HG03108 (cell line): ENCODE results near the gene MRPL50.
"Not testable (repeated sequence)": the region's sequence is repeated elsewhere in the genome, so short reads cannot be mapped to it uniquely, and the experiment has no call there.

ENCODE experiments used
- ATAC-seq: cut with Tn5 transposase; IDR thresholded peaks from one replicate; pipeline ENCODE4 v1.9.1; 2021; ENCODE audit warnings: moderate library complexity; ENCODE audit not compliant: unreplicated experiment

The MRPL50 gene

DNA sequence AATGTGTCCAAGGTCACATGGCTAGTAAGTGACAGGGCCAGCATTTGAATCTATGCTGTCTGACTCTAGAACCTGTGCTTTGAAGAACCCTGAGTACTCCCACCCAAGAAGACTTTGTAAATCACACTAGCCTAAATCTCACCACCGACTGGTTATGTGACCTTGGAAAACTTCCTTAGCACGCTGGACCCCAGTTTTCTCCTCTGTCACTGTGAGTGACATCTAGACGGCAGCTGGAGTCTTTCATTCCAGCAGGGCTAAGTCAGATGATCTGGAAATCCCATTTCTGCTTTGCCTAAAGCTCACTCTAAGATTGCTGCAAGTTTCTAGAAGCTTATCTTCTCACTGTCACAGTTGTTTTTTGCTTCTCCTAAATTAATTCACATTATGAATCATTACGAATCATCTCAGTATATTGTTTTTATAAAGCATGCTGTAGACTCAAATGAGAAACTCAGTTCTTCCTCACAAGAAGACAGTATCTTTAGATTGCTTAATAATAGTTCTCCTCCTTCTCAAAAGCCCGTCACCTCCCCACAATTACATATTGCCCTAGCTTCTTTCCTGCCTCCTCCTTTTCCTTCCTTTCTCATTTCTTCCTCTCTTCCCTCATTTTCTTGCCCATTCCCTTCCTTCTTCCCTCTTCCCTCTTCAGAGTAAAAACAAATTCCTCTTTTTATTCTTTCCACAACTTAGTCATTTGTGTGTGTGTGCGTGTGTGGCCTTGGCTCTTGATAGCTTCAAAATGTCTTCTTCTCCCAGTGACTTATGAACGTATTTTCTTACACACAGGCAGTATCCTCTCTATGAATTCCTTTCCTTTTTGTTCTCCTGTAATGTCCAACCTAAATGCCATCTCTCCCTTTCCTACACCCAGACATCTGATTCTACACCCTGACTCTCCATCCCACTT lies 20.4 kb upstream of the MRPL50 start:
- no peak for ATAC-seq

GRCh38 chr9:101417977-101418376 lies 19.6 kb upstream of the MRPL50 start:
- no peak for ATAC-seq

DNA sequence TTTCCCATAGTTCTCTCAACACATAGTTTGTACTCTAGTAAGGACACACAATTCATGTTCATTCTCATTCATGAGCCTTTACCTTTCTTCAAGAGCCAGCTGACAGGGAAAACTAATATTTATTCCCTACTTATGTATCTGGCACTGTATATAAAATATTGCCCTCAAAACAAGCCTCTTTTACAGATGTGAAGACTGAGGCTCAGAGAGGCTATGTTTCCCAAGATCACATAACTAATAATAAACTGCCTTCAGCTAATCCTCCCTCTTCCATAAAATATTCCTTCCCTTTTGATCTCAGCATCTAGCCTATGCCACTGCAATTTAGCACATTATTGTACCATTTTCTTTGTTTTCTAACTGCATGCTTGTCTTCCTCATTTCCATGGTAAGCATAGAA lies 19.0 kb upstream of the MRPL50 start:
- ATAC-seq = no peak

- ATAC-seq = no peak
These were observed 17.2 kb upstream of the MRPL50 start for GRCh38 chr9:101415578-101415977.

DNA sequence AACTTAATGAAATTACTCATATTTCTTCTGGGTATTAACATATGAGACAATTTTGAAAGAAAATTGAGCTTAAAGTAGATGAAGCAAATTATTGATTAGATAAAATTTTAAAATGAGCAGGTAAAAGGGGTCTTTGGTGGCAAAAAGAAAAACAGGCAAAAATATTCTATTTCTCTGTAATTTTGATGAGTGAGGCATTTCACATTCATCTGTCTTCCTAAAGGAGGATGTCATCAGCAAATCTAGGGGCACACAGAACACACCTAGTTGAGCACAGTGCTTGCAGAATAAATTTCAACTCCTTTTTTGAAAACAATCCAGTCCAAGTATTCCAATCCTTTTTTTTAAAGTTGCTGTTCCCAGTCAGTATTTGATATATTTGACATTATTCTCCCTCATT lies 16.4 kb upstream of the MRPL50 start:
- no peak for ATAC-seq

DNA sequence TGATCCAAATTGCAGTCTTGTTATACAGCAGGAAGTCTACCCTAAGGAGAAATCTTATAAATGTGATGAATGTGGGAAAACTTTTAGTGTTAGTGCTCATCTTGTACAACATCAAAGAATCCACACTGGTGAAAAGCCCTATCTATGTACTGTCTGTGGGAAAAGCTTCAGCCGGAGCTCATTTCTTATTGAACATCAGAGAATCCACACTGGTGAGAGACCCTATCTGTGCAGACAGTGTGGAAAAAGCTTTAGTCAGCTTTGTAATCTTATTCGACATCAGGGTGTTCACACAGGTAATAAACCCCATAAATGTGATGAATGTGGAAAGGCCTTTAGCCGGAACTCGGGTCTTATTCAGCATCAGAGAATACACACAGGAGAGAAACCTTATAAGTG lies 10.7 kb upstream of the MRPL50 start:
- no peak for ATAC-seq

- no peak for ATAC-seq
These were observed 10.1 kb upstream of the MRPL50 start for GRCh38 chr9:101408374-101409078.

DNA sequence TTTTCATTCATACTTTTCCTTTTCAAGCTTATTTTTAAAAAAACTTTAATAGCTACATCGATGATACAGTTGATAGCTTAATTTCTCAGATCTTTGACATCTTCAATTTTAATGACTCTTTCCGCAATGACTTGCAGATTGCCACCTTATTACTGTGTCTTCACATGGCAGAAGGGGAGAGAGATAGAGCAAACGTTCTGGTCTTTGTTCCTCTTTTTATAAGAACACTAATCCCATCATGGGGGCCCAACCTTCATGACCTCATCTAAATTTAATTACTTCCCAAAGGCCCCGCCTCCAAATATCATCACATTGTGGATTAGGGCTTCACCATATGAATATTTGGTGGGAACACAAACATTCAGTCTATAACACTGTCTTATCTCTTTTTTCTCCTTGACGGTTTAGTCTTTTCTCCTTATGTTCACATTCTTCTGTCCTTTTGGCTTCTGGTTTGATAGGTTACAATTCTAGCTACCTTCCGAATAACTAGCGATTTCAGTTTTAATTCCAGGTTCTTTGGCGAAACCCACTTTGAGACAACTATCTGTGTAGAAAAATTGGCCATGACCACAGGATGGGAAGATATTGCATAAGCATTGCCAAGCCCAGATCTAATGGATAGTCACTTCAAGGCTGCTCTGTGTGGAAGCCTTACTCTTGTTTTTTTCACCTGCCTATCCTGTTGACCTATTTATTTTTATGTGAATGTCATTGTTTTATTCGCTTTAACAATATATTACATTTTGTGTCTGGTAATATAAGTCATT lies 5.3 kb upstream of the MRPL50 start:
- no peak for ATAC-seq

GRCh38 chr9:101400120-101400519 lies 1.7 kb upstream of the MRPL50 start:
- no peak for ATAC-seq

DNA sequence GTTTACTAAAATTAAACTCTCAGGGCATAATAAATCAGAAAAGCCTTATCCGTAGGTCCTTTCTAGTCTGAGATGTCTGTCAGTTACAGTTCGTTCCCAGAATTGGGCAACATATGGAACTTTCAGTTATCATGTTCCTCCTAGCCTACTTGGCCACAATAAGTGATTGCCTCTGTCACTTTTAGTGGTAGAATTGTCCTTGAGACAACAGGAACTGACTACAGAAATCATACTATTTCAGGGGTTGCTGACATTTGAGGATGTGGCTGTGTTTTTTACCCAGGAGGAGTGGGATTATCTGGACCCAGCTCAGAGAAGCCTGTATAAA lies 1.2 kb upstream of the MRPL50 start:
- no peak for ATAC-seq

GRCh38 chr9:101398930-101399642 lies 668 bp upstream of the MRPL50 start:
- no peak for ATAC-seq

DNA sequence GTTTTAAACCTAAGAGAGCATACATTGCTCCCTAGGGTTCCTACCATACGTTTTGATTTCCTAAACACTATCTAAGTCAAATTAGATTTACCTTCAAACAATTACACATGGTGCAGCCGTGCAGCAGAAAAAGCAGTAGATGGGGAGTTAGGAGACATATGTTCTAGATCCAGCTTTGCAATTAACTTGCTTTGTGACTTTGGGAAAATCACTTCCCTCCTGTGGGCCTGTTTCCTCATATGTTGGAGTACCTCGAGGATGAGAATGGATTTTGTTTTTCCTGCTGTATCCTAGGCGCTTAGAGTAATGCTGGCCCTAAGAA lies 711 bp downstream of the MRPL50 start:
- ATAC-seq = no peak

- no peak for ATAC-seq
These were observed 3.7 kb downstream of the MRPL50 start for GRCh38 chr9:101394687-101395086.

DNA sequence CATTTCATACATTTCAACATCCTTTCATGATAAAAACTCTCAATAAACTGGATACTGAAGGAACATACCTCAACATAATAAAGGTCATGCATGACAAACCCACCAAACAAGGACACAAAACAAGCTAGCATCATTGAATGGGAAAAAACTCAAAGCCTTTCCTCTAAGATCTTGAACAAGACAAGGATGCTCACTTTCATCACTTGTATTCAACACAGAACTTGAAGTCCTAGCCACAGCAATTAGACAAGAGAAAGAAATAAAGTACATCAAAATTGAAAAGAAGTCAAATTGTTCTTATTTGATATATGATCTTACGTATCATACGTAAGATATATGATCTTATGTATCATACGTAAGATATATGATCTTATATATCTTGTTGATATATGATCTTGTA lies 5.3 kb downstream of the MRPL50 start:
- ATAC-seq = no peak

GRCh38 chr9:101388507-101388993 lies 9.9 kb downstream of the MRPL50 start:
- no peak for ATAC-seq

GRCh38 chr9:101387871-101388506 lies 10.4 kb downstream of the MRPL50 start:
- no peak for ATAC-seq

GRCh38 chr9:101384873-101385536 lies 13.4 kb downstream of the MRPL50 start, which contains the start of gene BAAT:
Gene BAAT (minus strand): TSS chr9:101385006. CDS start chr9:101371404, 13,602 bp downstream.
- ATAC-seq = not testable (repeated sequence)

- ATAC-seq = no peak
These were observed 15.1 kb downstream of the MRPL50 start for GRCh38 chr9:101383361-101383760.

- ATAC-seq = no peak
These were observed 16.5 kb downstream of the MRPL50 start for GRCh38 chr9:101381833-101382342.

DNA sequence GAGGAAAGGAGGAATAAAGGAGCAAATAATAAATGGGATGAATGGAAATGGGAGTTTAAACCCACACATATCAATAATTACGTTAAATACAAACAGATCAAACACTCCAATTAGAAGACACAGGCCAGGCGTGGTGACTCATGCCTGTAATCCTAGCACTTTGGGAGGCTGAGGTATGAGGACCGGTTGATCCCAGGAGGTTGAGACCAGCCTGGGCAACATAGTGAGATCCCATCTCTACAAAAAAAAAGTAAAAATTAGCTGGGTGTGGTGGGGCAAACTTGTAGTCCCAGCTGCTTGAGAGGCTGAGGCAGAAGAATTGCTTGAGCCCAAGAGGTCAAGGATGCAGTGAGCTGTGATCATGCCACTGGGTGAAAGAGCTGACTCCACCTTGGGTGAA lies 17.3 kb downstream of the MRPL50 start:
- ATAC-seq = no peak
